Upper lobe of left lung (tissue), 6 donors: ENCODE data around the gene GFOD2. TPM values are rescaled to one million over a fixed set of nuclear protein-coding genes. Genes with fewer than 3 reads are reported as not detected.

ENCODE experiments used
- ATAC-seq, 2 donors: fragments of 200-7000 bp; cut with Tn5 transposase; one replicate each; pipeline ENCODE4 v1.9.1; 2022; ENCODE audit warnings: mild to moderate bottlenecking in 2 of 2, moderate library complexity in 2 of 2; ENCODE audit not compliant: low FRiP score in 2 of 2
- DNase-seq, 2 donors: peaks; one replicate each; pipeline ENCODE4 v3.0.0-alpha.2; 2019 to 2020
- H3K27ac ChIP-seq, 4 donors: fragments of 200-600 bp; sonication (generic); one replicate each; pipeline ENCODE4 v1.5.1; 2016 to 2019
- H3K27me3 ChIP-seq, 4 donors: fragments of 200-600 bp; sonication (generic); one replicate each; pipeline ENCODE4 v1.5.1; 2017 to 2019
- H3K36me3 ChIP-seq, 4 donors: fragments of 200-600 bp; sonication (generic); one replicate each; pipeline ENCODE4 v1.5.1; 2016 to 2019
- H3K4me1 ChIP-seq, 4 donors: fragments of 200-600 bp; sonication (generic); one replicate each; pipeline ENCODE4 v1.5.1; 2018 to 2019
- H3K4me3 ChIP-seq, 4 donors: fragments of 200-600 bp; sonication (generic); one replicate each; pipeline ENCODE4 v1.5.1; 2017 to 2019; ENCODE audit warnings: mild to moderate bottlenecking in 2 of 4, moderate library complexity in 1 of 4
- H3K9me3 ChIP-seq, 4 donors: fragments of 200-600 bp; sonication (generic); one replicate each; pipeline ENCODE4 v1.5.1; 2018 to 2019
- EP300 ChIP-seq, 4 donors: sonication (generic); formaldehyde crosslinking; IDR thresholded peaks; one replicate each; pipeline ENCODE4 v1.5.1; 2017; ENCODE audit warnings: antibody characterized with exemption in 4 of 4, control low read depth in 2 of 4
- POLR2A ChIP-seq, 4 donors: fragments of 450-650 bp; IDR thresholded peaks; one replicate each; pipeline ENCODE4 v1.5.1; 2016 to 2017; ENCODE audit warnings: antibody characterized with exemption in 4 of 4, mild to moderate bottlenecking in 2 of 4
- POLR2AphosphoS5 ChIP-seq, 2 donors: sonication (generic); formaldehyde crosslinking; IDR thresholded peaks; one replicate each; pipeline ENCODE4 v1.5.1; 2017; ENCODE audit warnings: antibody characterized with exemption in 2 of 2
- WGBS, 2 donors: methylation state at CpG; one replicate each; pipeline ENCODE4 v1.1.5; 2017 to 2018; 5-methylcytosine and 5-hydroxymethylcytosine counted together
- total RNA-seq, 6 donors: library from RNA; depleted of rRNA in 4 of 6; stranded (reverse); fragments of >200 nt in 4 of 6; gene quantifications; one replicate each; pipeline versions ENCODE4 v1.1.0 to v1.2.1, GENCODE V29; 2016 to 2021
- TF ChIP-seq, protein P1 (sequence below), 6 experiments: fragments of 450-650 bp in 4 of 6; fragments of 200-600 bp in 2 of 6; sonication (generic) in 2 of 6; IDR thresholded peaks; one replicate each; pipeline ENCODE4 v1.5.1; 2016 to 2019; ENCODE audit warnings: antibody characterized with exemption in 6 of 6
- donor health status: DM: no; HTN: no; CAD: no; lungs with moderate emphysema.
- donor health status: DM: no; HTN: yes; CAD: no; lungs with severe emphysema.

GFOD2 gene
- total RNA-seq, 6 donors from 2014 or later, result 14.3 to 21.0 (median 17.0) TPM

DNA sequence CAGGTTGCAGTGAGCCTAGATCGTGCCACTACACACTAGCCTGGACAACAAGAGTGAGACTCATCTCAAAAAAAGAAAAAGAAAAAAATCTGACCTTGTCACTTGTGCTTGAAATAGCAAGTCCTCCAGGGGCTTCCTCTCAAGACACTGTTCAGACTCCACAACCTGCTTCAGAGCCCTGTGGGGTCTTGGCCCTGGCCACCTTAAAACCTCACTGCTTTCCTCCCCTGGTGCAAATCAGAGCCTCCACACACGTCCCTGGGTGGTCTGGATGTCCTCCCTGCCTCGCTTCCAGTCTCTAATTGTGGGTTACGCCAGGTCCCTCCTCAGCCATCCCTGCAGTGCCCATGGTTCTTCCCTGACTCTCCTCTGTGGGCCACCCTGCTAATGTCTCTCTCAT is 63.8 kb downstream of the GFOD2 start:
- 77 to 86% methylated on average over 4 of the region's 4 CpGs for WGBS, 2 donors
- H3K4me1 ChIP-seq, result peaks cover 15 to 30% (median 21%) of the 10 kb centered on the region in 4 donors
- no peak overlapping the region for H3K27ac ChIP-seq
- ATAC-seq, result no peak
- peaks cover 0 to 17% (median 7%) of the 10 kb centered on the region in 4 donors for H3K27me3 ChIP-seq
- DNase-seq, result no peak
- H3K9me3 ChIP-seq, result no peaks in the 10 kb centered on the region
- no peak overlapping the region for H3K4me3 ChIP-seq
- TF ChIP-seq POLR2AphosphoS5 (IDR thresholded peaks at IDR 0.05) (no peak), POLR2A (IDR thresholded peaks at IDR 0.05) (no peak), EP300 (IDR thresholded peaks at IDR 0.05) (no peak)
- TF ChIP-seq, protein P1, sequence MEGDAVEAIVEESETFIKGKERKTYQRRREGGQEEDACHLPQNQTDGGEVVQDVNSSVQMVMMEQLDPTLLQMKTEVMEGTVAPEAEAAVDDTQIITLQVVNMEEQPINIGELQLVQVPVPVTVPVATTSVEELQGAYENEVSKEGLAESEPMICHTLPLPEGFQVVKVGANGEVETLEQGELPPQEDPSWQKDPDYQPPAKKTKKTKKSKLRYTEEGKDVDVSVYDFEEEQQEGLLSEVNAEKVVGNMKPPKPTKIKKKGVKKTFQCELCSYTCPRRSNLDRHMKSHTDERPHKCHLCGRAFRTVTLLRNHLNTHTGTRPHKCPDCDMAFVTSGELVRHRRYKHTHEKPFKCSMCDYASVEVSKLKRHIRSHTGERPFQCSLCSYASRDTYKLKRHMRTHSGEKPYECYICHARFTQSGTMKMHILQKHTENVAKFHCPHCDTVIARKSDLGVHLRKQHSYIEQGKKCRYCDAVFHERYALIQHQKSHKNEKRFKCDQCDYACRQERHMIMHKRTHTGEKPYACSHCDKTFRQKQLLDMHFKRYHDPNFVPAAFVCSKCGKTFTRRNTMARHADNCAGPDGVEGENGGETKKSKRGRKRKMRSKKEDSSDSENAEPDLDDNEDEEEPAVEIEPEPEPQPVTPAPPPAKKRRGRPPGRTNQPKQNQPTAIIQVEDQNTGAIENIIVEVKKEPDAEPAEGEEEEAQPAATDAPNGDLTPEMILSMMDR (IDR thresholded peaks at IDR 0.05), result no peak
- peaks cover 0 to 15% (median 10%) of the 10 kb centered on the region in 4 donors for H3K36me3 ChIP-seq

GRCh38 chr16:67654403-67654911 is 64.7 kb downstream of the GFOD2 start:
- DNase-seq (peak in 1 of 2 donors; percentile 74), ATAC-seq (no peak)
- H3K4me1 ChIP-seq, result peaks cover 16 to 25% (median 19%) of the 10 kb centered on the region in 4 donors
- H3K27ac ChIP-seq, result no peak overlapping the region
- WGBS, 2 donors, result 61 to 72% methylated on average over 15 to 30 of the region's 30 CpGs
- H3K36me3 ChIP-seq, result peaks cover 0 to 15% (median 10%) of the 10 kb centered on the region in 4 donors
- H3K27me3 ChIP-seq, result peaks cover 0 to 17% (median 7%) of the 10 kb centered on the region in 4 donors
- no peak overlapping the region for H3K4me3 ChIP-seq
- H3K9me3 ChIP-seq, result no peaks in the 10 kb centered on the region
- TF ChIP-seq EP300 (IDR thresholded peaks at IDR 0.05), result no peak
- no peak for TF ChIP-seq POLR2A (IDR thresholded peaks at IDR 0.05)
- no peak for TF ChIP-seq POLR2AphosphoS5 (IDR thresholded peaks at IDR 0.05)
- TF ChIP-seq, protein P1 (IDR thresholded peaks at IDR 0.05), result no peak

GRCh38 chr16:67653789-67654402 is 65.2 kb downstream of the GFOD2 start:
- H3K27ac ChIP-seq, result no peak overlapping the region
- H3K27me3 ChIP-seq, result peaks cover 0 to 17% (median 7%) of the 10 kb centered on the region in 4 donors
- no peak for TF ChIP-seq POLR2AphosphoS5 (IDR thresholded peaks at IDR 0.05)
- no peak for TF ChIP-seq POLR2A (IDR thresholded peaks at IDR 0.05)
- peaks cover 11 to 20% (median 15%) of the 10 kb centered on the region in 4 donors for H3K4me1 ChIP-seq
- peak overlapping the region in 2 of 4 donors; percentile 38 to 44 for H3K4me3 ChIP-seq
- H3K36me3 ChIP-seq, result peaks cover 0 to 15% (median 10%) of the 10 kb centered on the region in 4 donors
- DNase-seq (no peak), ATAC-seq (no peak)
- H3K9me3 ChIP-seq, result no peaks in the 10 kb centered on the region
- WGBS, 2 donors, result 49% methylated on average over 25 of the region's 25 CpGs; no CpG with 5 or more reads in 1 of the 2 donors

DNA sequence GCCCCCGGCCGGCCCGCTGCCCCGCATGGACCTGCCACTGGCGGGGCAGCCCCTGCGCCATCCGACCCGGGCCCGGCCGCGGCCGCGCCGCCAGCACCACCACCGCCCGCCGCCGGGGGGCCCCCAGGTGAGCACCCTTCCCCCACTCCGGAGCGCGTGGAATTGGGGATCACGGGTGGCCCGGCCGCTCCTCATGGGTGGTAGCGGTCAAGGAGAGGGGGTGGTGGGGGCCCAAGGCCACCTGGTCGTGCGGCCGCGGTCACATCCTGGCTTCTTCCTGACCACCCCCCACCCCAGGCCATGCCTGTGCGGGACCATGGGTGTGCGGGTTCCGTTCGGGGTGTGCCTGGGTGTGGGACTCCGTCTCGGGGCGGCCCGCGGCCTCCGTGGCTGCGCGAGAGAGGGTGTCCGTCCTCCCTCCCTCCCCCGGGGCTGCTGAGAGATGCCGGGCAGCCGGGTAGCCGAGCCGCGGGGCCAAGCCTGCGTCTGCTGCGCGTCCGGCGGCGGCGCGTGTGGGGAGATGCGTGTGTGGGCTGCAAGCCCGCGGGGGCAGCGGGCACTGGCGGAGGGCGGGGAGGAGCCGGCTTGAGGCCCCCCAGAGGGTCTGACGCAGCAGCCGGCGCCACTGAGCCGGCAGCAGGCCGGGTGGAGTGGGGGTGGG is 65.9 kb downstream of the GFOD2 start:
- Histone ChIP-seq H3K27me3 (peaks cover 0 to 21% (median 9%) of the 10 kb centered on the region in 4 donors), H3K36me3 (peaks cover 0 to 15% (median 10%) of the 10 kb centered on the region in 4 donors), H3K27ac (no peak overlapping the region), H3K9me3 (no peaks in the 10 kb centered on the region), H3K4me3 (peak overlapping the region in 3 of 4 donors; percentile 38 to 44 (median 39)), H3K4me1 (peaks cover 10 to 15% (median 14%) of the 10 kb centered on the region in 4 donors)
- TF ChIP-seq EP300 (IDR thresholded peaks at IDR 0.05) (no peak), POLR2A (IDR thresholded peaks at IDR 0.05) (no peak), POLR2AphosphoS5 (IDR thresholded peaks at IDR 0.05) (no peak)
- TF ChIP-seq, protein P1 (IDR thresholded peaks at IDR 0.05), result peak in 1 of 6 experiments; percentile 59
- ATAC-seq (no peak), DNase-seq (peak in 1 of 2 donors; percentile 86)
- WGBS, 2 donors, result 32 to 42% methylated on average over 10 to 52 of the region's 68 CpGs

DNA sequence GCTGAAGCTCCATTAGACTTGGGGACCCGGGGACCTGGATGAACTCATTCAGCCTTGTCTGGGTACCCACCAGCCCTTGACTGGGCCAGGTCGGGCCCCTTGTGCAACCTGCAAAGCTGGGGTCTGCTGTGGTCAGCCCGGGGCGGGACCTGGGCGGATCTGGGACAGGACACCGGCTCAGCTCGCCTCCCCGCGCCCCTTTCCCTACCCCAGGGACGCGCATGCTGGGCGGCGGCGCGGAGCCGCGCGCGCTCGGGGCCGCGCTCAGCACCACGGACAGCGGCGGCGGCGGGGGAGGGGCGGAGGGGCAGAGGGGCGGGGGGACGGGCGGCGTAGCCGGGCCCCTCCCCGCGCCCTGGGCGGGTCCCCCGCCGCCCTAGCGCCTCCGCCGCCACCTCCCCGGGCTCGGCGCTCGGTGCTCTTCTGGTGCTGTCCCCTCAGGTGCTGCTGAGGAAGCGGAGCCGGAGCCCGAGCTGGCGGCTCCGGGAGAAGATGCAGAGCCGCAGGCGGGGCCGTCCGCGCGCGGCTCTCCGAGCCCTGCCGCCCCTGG is 66.5 kb downstream of the GFOD2 start:
- TF ChIP-seq, protein P1 (IDR thresholded peaks at IDR 0.05), result no peak
- no peak for TF ChIP-seq POLR2AphosphoS5 (IDR thresholded peaks at IDR 0.05)
- DNase-seq (peak in 1 of 2 donors; percentile 87), ATAC-seq (peak in 1 of 2 donors; percentile 47)
- no peaks in the 10 kb centered on the region for H3K9me3 ChIP-seq
- peaks cover 10 to 15% (median 14%) of the 10 kb centered on the region in 4 donors for H3K4me1 ChIP-seq
- H3K36me3 ChIP-seq, result peaks cover 0 to 10% (median 7%) of the 10 kb centered on the region in 4 donors
- H3K27me3 ChIP-seq, result peaks cover 0 to 24% (median 11%) of the 10 kb centered on the region in 4 donors
- WGBS, 2 donors, result 50 to 55% methylated on average over 8 to 43 of the region's 59 CpGs
- no peak overlapping the region for H3K27ac ChIP-seq
- peak overlapping the region in 3 of 4 donors; percentile 38 to 44 (median 39) for H3K4me3 ChIP-seq
